Stimulated activated CD4-positive, alpha-beta T cell treated with anti-CD3 and anti-CD28 coated beads, TNF-alpha, amount 100 ng/mL, for 4 hours (primary cell): ENCODE data around the gene TP53I11.

Experiments
- DNase-seq, 3 experiments: peaks; one replicate each; pipeline ENCODE4 v3.0.0-alpha.2; 2020; ENCODE audit warnings: low read depth in 3 of 3

TP53I11 gene

DNA sequence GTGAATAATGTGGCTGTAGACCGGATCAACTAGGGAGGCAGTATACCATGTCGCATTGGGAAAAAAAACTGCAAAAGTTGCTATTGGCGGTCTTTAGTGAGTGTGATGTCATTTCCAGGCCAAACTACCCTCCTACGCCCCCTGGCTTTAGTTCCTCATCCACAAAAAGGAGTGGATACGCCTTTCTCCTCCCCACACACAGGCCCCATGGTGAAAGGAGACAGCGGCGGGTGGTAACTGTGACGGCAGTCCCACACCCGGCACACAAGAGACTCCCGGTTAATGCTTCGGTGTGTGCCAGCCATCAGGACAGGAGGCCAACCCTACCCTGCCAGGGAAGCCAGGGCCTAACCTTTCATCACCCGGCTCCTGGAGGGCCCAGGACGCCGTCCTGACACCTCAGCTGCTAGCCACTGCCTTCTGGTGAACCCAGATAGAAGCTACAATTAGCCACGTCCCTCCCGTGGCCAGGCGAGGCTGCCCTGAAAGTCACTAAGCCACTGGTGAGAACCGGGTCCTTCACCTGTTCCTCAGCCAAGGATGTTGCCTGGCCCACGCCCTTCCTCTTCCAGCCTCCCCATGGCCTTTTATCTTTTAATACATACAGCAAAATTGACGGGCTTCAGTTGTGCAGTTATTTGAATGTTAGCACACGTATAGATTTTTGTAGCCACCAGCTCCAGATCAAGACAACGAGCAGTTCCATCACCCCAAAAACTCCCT is 10.8 kb downstream of the TP53I11 start:
- DNase-seq: no peak

GRCh38 chr11:44938066-44938691 is 12.5 kb downstream of the TP53I11 start:
- no peak for DNase-seq

DNA sequence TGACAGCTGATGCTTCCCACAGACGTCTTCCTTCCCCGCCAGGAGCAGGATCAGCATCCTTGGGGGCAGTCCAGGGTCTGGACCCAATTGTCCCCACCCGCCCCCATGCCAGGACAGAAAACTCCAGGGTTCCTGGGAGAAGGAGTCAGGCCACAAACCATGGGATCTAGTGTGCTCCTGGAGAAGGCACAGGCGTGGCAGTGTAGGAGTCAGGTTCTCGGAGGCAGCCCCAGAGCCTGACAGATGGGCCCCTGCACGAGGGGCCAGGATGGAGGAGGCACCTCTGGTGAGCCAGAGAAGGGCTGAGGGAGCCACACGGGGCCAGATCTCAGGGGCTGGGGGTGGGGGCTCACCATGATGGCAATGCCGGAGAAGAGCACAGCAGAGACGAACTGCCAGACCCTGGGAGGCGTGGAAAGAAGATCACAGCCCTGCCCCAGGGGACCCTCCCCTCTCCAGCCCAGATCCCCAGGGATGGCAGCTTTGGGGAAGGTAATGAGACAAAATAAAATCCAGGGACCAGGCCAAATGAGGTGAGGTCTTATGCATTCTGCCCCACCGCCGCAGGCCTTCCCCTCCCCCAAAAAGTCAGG is 13.6 kb downstream of the TP53I11 start:
- no peak for DNase-seq

DNA sequence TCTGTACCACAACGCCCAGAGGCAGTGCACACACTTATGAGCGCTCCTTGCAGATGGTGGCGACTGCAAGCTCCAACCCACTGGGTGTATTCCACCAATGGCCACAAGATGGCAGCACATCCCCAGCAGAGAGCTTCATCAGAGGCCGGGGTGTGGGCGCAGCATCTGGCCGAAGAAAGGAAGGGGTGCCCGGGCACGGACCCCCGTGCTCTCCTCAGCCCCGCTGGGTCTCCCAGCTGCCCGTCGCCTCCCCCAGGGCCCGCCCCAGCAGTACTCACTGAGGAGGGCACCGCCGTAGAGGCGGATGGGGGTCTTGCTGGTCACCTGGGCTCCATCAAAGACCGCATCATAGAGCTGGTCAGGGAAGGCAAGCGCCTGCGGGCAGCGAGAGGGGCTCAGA is 14.2 kb downstream of the TP53I11 start:
- peak; percentile 69 to 77 (median 72) for DNase-seq

GRCh38 chr11:44934735-44935250 is 15.9 kb downstream of the TP53I11 start:
- DNase-seq: no peak

GRCh38 chr11:44934110-44934509 is 16.6 kb downstream of the TP53I11 start:
- no peak for DNase-seq

- no peak for DNase-seq
These were observed 19.2 kb downstream of the TP53I11 start for GRCh38 chr11:44931466-44931865.

DNA sequence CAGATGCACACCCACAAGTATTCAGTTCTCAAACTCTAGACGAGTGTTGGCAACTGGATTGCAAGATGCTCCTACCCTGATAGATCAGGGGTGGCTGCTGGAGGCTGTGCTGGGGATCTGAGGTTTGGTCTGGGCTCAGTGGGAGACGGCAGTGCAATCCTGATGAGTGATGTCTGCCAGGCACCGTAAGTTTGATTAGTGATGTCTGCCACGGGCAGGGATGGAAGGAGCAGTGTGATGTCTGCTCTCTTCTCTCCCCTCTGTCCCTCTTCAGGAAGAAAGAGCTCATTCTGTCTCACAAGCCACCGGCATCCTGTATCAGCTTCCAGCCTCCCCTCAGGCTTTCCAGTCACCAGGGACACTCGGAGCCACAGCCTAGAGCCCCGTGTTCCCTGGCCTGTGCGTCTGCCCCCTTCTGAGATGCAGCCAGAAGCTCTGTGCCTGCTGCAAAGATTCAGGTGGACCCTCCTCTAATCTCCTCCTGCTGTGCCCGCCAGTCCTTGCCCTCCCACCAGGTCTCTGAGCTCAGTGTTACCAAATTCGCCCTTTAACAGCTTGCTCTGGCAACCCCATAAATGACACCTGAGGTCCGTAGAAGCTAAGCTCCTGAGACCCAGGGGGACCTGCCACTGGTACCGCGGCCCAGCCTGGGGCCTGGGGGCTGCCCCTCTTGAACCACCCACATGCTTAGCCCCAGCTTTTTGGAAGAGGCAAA is 19.9 kb downstream of the TP53I11 start:
- DNase-seq: no peak

- no peak for DNase-seq
These were observed 21.9 kb downstream of the TP53I11 start for GRCh38 chr11:44928816-44929215.

DNA sequence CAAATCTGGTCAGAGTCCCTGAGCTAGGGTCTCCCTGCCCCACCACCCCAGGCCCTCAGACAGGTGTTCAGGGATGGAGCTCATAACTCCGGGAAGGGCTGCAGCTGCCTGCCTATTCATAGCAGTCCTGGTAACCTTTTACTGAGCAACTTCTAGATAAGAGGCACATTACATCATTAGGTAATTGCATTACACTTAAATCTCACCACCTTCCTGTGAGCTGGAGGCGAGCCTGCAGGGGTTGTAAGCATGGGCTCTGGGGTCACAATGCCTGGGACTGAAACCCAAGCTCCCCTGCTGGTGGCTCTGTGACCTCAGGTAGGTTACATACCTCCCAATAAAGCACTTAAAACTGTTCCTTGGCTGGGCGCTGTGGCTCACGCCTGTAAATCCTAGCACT is 22.5 kb downstream of the TP53I11 start:
- DNase-seq: no peak

DNA sequence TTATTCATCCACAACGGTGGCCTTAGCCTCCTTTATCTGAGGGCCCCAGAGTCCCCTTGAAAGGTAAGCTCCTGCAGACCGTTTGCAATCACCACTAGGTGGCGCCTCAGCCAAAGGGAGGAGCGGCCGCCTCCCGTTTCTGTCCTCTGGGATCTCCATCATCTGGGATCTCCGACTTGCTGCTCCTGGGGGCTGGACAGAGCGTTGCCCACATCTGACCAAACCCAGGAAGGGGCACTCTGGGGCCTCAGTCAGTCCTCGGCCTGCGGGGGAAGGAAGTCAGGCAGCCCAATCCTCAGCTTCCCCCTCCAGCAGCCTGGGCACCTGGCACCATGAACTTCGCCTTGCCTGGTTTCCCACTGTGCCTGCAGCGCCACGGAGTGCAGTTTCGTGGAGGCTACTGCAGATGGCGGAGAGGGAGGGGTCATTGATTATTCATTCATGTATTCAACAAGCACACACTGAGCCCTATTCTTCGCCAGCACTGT is 23.5 kb downstream of the TP53I11 start:
- peak in 2 of 3 experiments; percentile 42 to 43 for DNase-seq

DNA sequence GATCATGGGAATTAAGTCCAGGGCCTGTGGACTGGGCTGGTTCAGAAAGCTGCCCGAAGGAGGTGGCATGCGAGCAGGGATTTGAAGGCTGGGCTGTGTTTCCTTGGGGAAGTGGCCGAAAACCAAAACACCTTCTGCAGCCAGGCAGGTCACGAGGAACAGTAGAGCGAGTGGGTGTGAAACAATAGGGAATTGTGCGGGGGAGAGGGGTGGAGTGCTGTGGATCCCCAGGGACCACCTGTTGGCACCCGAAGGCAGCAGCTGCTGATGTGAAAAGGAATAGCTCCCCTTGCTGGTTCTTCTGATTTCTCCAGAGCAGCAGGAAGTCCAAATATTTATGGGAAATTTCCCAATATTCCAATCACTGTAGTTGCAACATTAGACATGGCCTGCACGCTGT is 24.6 kb downstream of the TP53I11 start:
- DNase-seq: no peak

DNA sequence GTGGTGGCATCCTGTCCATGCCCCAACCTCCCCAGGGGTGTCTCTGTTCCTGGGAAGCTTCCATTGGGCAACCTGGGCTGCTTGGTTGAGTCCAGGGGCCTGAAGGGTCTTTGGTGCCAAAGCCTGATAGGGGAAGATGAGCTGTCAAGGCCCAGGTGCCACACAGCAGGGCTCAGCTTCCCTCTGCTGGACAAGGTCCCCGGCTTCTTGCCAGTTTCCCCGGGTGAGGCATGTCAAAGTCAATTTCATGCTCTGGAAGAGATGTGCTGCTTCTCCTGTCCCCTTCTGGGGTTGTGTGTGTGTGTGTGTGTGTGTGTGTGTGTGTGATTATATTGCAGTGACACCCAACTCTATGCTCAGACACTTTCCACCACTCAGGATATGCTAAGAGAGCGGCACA is 26.9 kb downstream of the TP53I11 start:
- DNase-seq: no peak

DNA sequence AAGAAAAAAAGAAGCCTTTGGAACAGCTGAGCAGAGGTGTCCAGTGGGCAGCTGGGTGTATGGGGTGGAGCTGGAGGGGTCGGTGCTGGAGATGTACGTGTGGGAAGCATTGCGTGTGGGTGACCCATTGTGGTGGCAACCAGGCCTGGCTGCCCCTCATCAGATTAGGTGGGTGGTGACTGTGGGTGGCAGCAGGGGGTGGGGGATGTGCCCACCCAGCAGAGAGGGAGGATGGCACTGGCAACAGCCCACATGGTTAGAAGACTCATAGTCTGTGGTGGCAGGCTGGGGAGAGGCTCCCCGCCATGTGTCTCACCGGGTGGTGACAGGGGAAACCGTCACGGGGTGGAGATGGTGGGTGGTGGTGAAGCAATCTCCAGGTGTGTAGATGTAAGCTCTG is 27.6 kb downstream of the TP53I11 start:
- DNase-seq: no peak

DNA sequence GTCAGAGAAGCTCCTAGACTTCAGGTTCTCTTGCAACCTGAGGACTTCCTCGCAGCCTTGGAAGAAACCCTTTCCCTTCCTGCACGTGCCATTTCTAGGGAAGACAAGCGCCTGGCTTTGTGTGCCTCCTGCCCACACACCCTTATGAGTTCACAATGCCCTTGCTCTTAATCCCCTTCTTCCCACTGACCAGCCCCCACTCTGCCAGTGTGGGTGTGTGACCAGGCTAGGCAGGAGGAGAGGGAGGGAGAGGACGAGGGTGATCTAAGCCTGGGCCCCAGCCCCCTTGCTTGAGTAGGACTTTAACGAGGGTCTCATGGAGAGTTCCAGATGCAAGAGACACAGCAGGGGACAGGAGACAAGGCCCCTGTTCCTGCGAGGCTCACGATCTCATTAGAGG is 30.2 kb downstream of the TP53I11 start:
- DNase-seq: no peak

DNA sequence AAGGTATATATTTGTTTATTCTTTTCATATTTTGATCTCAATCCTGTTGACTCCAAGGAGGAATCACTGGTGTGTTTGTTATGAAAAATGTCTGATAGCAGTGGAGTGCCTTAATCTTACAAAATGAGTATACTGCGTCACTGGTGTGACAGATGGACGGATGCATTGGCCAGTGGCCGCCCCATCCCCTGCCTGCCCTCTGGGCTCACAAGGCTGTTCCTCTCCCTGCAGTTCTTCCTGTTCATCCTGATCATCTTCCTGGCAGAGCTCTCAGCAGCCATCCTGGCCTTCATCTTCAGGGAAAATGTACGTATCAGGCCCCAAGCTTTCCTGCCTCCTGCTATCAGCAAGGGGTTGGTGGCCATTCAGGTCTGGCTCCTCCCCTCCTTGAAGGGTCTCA is 32.9 kb downstream of the TP53I11 start:
- no peak for DNase-seq

- no peak for DNase-seq
These were observed 33.8 kb downstream of the TP53I11 start for GRCh38 chr11:44916801-44917385.

GRCh38 chr11:44916331-44916730 is 34.4 kb downstream of the TP53I11 start:
- no peak for DNase-seq

DNA sequence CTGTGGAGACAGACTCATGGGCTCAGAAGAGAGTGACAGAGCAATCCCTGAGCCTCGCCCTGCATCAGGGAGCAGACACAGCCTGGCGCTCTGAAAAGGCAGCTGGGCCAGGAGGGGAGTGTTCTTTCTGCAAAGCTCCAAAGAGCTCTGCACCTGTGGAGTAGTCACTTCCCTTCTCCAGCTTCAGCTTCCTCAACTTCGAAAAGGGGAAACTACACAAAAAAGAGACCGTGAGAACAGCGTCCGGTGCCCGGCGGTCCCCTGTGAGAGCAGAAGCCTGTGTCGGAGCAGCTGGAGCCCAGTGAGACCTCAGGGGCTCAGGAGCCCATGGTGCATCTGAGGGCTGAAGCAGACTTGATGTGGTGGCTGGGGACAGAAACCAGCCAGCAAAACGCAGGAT is 35.1 kb downstream of the TP53I11 start:
- DNase-seq: no peak

- no peak for DNase-seq
These were observed 35.7 kb downstream of the TP53I11 start for GRCh38 chr11:44915004-44915403.

DNA sequence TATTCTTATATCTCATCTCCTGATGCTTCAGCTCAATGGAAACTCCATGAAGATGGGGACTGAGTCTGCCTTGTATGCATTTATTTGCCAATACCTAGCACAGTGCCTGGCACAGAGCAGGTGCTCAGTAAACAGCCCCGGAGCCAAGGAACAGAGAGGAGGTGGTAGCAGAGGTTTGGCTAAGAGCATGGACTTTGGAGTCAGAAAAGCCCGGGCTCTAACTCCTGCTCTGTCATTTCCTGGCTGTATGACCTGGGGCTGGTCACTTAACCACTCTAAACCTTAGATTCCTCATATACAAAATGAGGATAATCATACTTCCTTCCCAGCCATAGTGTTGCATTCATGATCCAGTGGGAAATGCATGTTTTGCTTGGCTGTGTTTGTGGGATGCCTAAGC is 36.6 kb downstream of the TP53I11 start:
- no peak for DNase-seq

DNA sequence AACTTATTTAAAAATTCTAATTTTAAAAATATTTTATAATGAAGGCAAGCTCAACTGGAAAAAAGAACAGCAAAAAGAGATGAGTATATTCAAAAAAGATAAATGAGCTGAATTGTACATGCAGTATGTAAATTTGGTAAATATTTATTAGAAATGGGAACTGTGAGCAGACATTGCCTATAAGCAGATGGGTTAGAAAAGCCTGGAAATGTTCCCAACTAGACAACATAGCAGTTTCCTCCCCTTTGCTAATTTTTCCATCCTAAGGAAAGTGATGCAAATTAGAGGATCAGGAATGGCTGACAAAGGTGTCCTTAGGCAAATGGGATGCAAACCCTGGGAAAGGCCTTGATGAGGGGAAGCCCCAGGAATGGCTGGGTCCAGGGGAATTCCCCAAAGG is 37.2 kb downstream of the TP53I11 start:
- no peak for DNase-seq
